GM19239 (cell line): Measurements from ENCODE around the gene KCNH8.
"Not testable (repeated sequence)": the region's sequence is repeated elsewhere in the genome, so short reads cannot be mapped to it uniquely, and the experiment has no call there.

Experiments used
- DNase-seq: peaks from one replicate; pipeline ENCODE4 v3.0.0; 2011; ENCODE audit warnings: low spot score; ENCODE audit not compliant: insufficient read length
- FAIRE-seq: peaks from 2 replicates; lab custom pipeline; 2011; peaks lifted over from hg19 to GRCh38; lab: Jason Lieb, UNC

The KCNH8 gene

DNA sequence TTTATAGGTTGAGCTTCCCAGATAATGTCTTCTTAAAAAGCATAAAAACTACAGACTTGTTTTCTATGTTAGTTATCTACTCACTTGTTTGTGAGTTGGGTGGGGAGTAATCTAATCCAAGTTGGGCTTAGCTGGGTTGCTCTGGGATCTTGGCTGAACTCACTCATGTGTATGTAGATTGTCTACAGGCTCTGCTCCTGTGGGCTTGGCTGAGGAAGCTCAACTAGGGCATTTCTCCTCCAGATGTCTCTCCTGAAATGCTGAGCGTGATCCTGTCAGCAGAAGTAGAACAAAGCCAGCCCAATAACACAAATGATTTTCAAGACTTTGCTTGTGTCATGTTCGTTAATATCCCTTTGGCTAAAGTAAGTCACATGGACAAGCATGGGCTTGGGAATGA, 17.3 kb downstream of the KCNH8 start:
- FAIRE-seq (no peak), DNase-seq (no peak)

DNA sequence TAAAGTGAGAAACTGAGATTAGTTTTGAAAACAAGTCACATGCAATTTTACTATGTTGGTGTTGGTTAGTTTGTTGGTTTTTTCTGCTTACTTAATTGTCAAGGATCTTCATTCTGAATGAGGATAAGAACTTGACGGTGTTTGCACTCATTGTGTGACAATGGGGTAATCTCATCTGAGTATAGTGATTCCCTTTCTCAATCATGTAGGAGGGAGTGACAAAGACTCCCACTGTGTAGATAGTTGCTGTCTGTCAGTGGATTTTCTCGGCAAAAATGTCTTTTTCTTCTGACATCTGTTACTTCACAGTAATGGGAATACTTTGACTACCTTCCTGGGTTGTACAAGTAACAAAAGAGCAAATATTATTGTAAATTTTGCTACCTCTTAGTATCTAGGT, 23.5 kb downstream of the KCNH8 start:
- FAIRE-seq, result no peak

DNA sequence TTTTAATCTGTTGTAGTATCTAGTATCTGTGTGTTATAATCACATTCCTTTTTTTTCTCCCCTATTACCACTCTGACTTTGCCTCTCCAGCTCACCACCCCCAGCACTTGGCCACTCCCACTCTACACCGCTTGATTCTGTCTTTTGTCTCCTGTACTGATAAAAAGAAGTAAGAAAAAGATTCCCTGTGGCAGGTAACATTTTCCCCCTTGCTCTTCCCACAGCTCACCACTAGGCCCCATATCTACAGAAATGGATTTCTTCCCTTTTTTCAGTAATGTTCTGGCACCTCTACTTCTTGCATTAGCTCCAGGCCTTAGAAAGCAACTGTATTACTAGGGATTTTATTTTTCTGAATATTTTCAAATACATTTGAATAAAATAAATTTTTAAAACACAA, 25.6 kb downstream of the KCNH8 start:
- no peak for DNase-seq
- FAIRE-seq, result no peak

More for the DNA sequence above, 23.5 kb downstream of the KCNH8 start:
- no peak for DNase-seq

DNA sequence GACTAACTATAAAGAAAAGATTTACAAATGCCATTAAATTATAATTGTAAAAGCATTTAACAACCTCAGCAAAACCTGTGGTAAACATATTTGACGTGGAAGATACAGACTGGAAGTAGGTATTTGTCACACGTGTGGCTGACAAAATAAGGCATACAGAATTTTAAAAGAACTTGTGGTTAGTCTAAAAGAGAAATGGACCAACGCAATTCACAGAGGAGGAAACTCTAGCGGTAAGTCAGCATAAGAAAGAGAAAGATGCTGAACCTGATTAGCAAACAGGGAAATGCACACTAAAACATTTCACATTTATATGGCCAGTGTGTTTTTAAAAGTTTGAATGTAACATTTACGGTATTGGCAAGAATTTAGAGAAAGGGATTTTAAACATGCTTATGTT, 35.3 kb downstream of the KCNH8 start:
- no peak for FAIRE-seq
- no peak for DNase-seq

DNA sequence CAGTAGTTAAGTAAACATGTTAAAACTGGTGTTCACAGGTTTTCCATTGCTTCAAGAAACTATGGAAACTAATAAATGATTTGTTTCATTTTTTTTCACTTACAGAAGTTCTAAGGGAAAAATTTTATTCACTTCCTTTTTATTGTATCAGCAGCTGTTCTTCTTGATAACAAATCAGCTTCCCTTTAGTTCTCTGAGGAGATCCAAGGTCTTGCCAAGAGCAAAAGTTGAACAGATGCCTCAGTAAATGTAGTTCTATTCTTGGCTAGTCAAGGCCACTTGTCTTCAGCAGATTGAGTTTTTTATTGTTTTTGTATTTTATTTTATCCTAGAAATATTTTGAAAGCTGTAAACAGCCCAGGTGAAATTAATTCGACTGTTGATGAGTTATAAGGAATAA, 41.8 kb downstream of the KCNH8 start:
- DNase-seq (no peak), FAIRE-seq (no peak)

DNA sequence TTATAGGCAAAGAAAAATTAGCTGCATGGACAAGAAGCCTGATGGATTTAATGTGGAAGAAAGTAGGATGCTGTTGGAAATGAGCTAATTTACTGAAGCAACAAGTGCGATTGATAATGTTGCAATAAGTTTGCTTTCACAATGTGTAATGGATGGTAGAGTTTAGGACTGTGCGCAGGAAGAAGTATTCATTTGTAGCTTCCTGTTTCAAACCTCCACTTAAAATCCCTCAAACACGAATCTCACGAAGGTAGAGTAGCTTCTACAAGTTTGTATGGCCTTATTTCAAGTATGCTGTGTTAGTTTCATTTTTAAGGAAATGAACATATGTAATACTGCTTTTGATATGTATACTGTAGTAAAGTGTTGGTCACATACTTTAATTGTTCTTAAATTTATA, 42.3 kb downstream of the KCNH8 start:
- no peak for FAIRE-seq
- DNase-seq, result no peak

DNA sequence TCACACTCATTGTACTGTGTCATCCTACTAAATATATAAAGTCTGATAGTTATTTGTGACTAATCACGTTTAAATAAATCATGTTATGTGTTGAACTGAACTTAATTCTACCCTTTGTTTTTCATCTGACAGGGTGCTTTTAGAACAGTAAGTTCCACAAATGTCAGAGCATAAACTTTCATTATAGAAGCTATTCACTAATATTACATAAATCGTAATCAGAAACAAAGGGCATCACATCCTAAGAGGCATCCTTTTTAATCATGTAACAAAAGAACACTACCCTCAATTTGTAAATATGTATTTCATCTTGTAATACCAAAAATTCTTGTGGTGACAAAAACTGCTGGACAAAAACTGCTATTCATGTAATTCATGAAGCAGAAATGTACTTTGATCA, 50.8 kb downstream of the KCNH8 start:
- DNase-seq, result no peak
- no peak for FAIRE-seq

DNA sequence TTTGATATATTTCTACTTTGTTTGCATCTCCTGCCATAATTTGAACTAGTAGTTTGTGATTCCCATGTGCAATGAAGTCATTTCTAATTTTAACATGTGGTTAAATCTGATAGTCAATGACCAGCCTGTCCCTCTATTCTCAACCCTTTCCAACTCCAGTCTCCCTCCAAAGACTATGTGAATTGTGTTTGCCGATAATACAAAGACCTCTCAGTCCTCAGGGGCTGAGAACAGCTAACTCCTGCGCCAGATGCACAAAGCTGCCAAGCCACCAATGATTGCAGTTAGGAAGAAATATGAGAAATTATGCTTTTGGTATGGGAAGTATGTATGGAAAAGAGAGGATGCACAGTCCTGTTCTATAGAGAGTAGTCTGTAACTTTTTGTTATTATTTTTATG, 54.0 kb downstream of the KCNH8 start:
- DNase-seq (no peak), FAIRE-seq (no peak)

DNA sequence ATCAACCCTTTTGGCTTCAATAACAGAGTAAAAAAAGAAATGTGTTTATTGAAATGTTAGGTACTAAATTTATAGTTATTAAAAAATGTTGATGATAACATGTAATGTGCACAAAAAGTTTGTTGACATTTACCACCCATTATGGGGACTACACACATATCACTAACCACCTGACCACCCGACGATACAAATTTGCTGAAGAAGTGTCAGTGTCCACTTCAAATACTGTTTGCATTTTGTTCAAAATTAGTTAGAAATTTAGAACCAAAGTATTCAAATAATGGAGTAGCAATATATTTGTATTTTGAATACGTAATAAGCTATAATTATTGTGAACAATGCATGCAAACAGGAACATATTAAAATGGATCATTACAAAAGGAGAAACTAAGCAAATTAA, 54.4 kb downstream of the KCNH8 start:
- DNase-seq (no peak), FAIRE-seq (no peak)

DNA sequence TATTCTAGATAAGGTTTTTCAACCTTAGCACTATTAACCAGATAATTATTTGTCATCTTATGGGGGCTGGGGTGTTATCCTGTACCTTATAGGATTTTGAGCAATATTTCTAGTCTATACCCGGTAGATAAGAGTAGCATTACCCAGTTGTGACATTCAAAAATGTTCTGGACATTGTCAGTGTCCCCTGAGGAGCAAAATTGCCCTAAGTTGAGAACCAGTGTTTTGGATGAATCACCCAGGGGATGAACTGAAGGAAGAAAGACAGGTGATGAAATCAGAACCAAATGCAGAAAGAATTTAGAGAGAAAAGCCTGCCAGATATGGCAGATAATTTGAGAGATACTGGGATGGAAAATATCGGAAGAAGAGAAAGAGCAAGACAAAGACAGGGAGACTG, 58.2 kb downstream of the KCNH8 start:
- FAIRE-seq (no peak), DNase-seq (no peak)

DNA sequence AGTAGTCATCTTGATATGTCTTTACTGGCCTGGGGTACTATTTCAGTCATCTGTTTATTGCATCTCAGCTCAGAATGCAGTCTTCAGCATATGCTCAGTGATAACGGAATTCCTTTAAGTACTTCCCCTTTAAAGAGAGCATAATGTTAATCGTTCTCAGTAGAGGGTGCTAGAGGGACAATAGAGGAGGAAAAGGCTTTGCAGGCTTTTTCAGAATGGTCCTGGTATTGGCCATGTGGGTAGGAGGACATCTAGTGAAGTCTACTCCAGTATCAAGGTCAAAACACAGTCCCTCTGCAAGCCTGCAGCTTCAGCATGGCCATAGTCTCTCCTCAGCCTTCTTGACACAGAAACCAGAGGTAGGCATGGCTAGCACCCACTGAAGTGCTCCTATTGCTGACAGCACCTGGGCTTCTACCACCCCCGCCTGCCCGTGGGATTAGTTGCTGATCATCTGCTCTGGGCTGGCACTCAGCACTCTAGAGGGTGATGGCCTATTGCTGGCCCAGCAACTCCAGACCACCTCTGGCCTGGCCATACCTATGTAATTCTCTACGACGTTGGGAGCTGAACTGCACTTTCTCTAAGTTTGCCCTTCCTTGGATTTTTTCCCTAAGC, 65.4 kb downstream of the KCNH8 start:
- FAIRE-seq (no peak), DNase-seq (no peak)

DNA sequence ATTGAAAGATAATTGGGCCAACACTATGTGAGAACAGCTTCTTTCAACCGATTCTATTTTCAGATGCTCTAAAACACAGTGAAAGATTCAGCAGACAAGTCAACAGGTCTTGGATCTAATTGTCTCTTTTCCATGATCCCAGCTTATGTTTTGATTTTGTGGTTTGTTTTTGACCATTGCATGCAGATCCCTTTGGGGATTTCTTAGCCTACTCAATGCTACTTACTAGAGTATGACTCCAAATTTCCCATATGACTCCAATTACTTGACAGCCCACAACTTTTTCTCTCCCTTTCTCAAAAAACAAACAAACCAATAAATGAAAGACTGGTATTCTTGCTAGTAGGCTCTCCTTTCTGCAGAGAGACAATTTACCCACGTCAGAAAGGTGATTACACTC, 67.1 kb downstream of the KCNH8 start:
- DNase-seq (no peak), FAIRE-seq (no peak)

DNA sequence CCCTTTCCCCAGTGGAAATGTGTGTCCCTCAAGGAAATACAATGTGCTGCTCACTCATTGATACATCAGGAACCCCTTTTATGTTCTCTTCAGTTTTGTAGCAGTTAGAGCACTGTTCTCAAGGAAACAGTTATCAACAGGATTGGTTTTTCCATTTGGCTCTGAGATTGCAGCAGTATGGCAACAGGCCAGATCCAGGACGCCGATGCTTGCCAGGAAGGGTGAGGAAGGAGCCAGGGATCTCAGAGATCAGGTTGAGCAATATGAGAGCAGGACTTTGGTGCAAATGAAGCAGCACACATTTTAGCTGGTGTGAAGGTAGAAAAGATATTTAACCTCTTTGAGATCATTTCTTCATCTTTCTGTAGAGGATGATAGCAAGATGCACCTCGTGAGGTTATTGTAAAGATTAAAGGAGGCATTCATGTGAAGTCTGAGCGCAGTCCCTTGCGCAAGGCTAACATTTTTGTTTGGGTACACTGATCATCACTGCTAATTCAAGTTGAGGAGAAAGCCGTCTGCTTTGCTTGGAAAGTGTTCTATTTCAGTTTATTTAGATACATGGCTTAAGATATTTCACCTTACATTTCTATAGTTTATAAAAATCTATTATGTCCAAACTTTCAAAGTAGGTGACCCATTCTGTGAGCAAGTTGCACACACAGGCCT, 68.5 kb downstream of the KCNH8 start:
- DNase-seq, result no peak
- FAIRE-seq, result no peak

DNA sequence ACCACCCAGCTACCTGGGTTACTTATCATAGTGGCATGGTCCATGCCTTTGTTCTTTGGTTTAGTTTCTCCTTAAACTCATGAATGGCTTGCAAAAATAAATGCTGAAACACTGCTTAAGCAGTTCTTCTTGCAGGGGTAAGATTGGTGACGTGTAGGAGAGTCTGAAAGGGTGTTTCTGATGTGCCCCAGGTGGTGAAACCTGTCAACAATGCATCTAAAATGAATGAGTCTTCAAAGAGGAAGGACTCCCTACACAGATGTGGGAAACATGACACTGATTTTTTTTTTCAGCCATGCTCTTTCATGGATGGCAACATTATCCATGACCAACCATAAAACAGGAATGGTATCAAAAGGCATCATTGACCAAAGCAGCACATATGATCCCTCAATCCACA, 72.0 kb downstream of the KCNH8 start:
- DNase-seq, result no peak
- no peak for FAIRE-seq

DNA sequence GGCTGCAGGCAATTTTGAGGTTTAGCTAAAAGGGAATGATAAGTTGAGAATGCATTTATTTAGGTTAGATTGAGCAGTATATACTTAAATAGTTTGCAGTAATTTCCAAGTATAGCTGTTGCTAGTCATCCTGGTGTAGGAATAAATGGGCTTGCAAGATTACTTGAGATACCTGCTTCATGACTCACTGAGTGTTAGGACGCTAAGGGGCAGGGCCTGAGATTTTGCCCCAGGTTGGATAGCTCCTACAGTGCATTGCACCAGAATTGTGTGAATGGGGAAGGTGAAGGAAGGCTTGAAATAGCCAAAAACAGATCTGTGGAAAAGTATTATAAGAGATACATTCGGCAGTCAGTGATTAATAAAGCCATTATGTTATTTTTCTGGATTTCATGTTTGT, 72.8 kb downstream of the KCNH8 start:
- FAIRE-seq, result no peak
- no peak for DNase-seq

DNA sequence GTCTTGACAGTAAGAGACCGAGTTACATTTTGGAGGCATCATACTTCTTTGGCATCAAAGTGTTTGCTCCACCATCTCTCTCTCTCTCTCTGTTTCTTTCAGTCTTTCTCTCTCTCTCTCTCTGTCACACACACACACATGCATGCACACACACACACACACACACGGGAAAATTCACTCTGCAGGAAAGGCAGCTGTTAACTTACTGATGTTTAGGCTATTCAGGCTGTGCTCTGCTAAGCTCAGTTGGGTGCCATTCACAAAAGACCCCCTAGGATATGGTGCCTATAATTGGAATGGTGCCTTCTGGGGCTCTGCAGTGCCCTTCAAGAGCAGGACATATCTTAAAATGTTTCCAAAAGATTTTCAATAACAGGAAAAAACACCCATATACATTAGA, 78.2 kb downstream of the KCNH8 start:
- FAIRE-seq (no peak), DNase-seq (no peak)

DNA sequence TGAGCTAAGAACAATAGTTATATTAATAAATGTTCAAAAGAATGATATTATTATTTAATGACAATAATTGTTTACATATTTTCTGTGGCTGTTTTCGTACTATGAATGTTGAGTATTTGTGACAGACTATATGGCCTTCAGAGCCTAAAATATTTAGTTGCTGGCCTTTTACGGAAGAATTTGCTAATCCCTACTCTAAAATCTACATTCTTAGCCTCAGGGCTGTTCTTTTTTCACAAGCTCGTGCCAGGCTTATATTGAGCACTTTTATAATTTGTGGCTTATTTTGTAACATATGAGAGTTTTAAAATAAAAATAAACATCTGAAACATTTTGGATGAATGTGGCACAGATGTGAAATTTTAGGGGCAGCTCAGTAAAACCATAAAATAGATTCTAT, 79.9 kb downstream of the KCNH8 start:
- DNase-seq (no peak), FAIRE-seq (no peak)

DNA sequence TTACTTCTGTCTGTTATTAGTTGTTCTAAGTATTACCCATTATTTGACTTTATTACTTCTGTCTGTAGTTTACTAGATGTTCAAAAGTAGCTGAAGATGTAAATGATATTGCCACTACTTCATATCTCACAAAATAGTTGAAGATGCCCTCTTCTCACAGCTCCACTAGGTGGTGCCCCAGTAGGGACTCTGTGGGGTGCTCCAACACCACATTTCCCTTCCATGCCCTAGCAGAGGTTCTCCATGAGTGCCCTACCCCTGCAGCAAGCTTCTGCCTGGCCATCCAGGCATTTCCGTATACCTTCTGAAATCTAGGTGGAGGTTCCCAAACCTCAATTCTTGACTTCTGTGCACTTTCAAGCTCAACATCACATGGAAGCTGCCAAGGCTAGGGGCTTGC, 80.8 kb downstream of the KCNH8 start:
- FAIRE-seq, result no peak
- no peak for DNase-seq

DNA sequence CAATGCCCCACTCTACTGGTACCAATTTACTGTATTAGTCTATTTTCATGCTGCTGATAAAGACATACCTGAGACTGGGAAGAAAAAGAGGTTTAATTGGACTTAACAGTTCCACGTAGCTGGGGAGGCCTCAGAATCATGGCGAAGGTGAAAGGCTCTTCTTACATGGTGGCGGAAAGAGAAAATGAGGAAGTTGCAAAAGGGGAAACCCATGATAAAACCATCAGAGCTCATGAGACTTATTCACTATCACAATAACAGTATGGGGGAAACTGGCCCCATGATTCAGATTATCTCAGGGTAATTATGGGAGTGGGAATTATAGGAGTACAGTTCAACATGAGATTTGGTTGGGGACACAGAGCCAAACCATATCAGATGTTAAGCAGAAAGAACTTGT, 81.6 kb downstream of the KCNH8 start:
- not testable (repeated sequence) for DNase-seq, FAIRE-seq

DNA sequence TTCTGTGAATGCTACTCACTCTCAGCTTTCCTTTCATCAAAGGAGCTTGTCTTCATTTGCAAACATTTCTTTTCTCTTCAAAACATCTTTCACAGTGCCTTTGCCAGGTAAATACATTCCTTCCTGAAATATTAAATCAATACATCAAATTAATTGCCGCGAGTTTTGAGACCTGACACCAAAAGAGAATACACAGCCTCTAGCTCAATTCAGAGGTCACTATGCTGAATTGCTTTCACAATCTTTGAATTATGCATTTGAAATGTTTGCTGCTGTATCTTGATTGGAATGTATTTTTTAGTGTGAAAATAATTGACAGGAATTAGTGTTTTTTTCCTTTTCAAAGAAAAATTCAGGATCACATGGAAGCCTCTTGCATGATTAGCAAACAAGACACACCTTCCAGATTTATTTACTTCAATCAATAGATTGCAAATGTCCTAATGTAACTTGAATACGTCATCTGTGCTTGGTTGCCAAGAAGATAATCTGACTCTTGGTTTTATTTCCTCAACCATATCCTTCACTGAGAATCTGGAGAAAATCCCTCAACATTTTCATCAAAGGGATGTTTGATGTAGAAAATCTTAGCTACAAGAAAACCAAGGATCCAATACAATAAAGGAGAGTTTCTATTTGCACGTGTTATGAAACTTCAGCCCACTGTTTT, 83.6 kb downstream of the KCNH8 start:
- no peak for FAIRE-seq
- DNase-seq, result no peak

DNA sequence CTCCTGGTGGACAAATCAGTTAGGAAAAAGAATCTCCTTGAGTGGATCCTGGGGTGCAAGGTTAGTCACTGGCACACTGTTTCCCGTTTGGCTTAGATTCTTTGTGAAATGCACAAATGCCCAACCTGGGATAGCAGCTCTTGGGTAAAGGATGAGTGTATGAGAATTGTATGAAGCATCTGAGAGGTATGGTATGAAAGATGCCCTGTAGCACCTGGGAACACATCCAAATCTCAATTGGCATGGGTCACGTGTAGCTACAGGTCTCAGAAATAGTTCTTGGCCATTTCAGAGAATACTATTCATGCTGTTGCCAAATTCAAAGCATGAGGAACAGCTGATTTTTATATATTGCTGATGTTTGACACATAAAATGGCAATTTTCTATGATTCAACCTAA, 84.3 kb downstream of the KCNH8 start:
- FAIRE-seq, result no peak
- DNase-seq, result no peak
